Globus pallidus (tissue), 1 donor: ENCODE data around the gene TYK2.
"Not testable (repeated sequence)": the region's sequence is repeated elsewhere in the genome, so short reads cannot be mapped to it uniquely, and the experiment has no call there.

Experiments used
- DNase-seq: peaks from one replicate; pipeline ENCODE4 v3.0.0-alpha.2; 2015; ENCODE audit warnings: low spot score

Gene TYK2

DNA sequence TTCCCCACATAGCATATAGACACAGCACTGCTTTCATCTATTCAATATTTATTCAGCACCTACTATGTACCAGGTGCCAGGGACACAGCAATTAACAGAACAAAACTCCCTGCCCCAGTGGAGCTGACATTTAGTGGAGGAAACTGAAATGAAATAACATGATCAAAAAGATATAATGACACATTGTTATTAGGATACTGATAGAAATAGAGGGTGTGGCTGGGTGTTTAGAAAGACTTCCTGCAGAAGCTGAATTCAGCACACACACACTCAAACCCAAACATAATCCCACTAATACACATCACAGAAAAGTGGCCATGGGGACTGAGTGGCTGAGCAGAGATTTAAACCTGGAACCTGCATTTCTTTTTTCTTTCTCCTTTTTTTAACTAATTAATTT is 26.7 kb upstream of the TYK2 start:
- no peak for DNase-seq

DNA sequence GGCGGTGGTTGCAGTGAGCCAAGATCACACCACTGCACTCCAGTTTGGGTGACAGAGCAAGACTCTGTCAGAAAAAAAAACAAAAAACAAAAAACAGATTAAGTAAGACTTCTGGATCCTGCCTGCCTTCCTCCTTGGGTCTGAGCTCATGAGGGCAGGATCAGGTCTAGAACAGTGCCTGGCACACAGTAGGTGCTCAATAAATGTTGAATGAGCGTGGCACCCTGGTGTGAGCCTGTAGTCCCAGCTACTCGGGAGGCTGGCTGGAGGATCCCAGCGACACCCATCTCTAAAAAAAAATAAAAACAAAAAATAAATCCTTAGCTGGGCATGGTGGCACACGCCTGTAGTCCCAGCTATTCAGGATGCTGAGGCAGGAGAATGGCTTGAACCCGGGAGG is 25.8 kb upstream of the TYK2 start:
- DNase-seq: no peak

DNA sequence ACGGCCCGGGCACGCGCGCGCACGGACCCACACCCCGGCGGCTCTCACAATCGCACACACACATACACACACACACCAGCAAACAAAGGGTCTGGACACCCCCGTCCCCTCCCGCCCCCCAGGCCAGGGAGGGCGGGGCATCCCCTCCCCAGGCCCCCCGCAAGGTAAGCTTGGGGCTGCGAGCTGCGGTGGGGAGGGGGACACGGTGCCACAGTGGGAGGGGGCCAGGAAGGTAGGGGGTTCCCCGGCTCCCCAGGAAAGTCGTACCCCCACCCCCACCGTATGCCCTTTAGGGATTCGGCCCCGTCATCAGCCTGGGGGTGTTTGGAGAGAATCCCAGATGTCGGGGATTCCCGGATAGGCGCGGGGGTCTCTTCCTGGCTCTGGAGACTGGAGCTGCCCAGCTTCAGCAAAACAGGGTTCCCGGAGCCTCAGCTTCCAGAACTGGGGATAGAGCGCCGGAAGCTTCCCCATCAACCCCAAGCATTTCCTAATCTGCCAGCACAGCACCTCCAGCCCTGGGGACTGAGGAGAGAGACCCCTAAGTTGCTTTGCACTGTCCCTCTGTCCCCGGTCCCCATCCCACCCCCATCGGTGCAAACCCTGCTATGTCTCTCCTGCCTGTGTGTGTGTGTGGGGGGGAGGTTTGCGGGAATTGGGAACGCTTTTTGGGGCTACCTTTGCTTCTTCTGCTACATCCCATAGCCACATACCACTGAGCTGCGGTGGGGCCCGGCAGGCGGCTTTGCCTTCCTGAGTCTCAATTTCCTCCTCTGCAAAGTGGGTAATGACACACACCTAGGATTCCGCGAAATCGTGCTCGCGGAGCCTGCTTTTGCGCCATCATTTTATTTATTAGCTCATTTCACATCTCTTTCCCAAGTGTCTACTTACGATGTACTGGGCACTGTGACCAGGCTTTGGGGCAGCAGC is 24.8 kb upstream of the TYK2 start:
- DNase-seq: no peak

DNA sequence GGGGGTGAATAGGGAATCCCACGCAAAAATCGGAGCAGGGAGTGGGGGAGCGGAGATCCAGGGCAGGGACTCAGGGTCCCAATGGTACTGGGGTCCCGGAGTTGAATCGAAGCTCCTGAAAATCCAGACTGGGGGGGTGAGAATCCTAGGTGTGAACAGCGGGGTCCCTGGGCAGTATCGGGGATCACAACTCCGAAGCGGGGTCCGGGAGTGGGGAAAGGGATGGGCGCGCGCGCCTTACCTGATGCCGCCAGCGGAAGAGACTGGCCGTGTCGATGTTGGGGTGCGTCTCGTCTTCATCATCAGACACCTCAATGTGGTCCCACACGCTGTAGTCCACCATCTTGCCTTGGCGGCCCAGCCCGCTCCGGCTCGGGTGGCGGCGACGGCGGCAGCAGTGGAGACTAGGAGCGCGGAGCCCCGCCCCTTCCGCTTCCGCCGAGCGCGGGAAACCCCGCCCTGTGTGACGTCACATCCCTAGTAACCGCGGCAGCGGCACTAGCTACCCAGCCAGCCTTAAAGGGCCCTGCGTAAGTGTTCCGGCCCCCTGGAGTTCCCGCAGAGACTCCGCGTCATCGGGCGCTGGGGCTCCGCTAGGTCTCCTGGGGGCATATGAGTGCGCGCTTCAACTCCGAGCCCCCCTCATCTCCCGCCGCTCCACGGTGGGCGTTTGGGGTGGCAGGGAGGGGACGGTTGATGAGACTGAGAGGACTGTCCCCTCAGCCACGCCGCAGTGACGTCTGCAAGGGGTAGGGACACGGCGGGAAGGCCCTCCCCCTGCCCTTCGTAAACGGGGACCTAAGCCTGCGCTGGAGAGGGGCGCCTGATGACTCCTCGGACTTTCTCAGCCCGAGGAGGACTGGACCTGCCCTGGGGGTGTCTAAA is 23.0 kb upstream of the TYK2 start, which contains the start of gene CDC37:
Gene CDC37 (minus strand): TSS at position 406 of the 885 bp plus-strand sequence. CDS start 63 bp downstream, at position 343.
- DNase-seq: peak; percentile 93

DNA sequence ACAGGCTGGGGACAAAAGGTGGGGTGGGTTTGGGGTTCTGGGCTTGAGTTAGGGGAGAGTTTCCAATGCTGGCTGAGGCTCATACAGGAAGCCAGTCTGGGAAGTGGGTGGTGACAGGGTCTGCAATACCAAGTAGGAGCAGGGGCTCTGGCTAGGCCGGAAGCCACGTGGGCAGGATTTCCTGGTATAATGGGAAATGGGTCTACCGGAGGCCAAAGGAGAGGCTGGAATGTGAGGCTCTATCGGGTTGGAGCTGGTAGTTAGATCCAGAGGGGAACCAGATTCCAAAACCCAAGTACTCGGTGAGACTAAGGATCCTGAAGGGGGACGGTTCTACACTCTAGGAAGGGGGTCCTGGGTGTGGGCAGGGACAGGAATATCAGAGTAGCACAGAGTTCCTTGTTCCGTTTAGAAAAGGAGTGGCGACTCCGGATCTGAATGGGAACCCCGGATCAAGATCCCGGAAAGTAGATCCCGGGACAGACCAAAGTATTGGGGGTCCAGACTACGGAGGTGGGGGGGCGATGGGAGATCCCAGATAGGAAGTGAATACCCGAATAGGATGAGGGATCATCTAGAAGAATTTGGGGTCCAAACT is 22.2 kb upstream of the TYK2 start:
- no peak for DNase-seq

DNA sequence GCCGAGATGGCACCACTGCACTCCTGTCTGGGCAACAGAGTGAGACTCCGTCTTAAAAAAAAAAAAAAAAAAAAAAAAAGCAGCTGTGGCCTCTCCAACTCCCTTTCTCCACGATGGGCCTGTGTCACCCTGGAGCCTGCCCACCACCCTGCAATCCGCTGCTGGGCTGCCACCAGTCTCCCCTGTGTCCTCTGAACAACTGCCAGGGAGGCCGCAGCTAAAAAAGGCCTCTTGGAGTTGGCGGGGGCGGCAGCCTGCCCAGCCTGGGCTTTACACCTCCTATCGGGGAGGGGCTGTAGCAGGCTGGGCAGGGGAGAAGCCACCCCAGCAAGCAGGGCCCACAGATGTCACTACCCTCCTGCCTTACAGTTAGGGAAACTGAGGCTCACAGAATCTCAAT is 19.5 kb upstream of the TYK2 start:
- DNase-seq: no peak

DNA sequence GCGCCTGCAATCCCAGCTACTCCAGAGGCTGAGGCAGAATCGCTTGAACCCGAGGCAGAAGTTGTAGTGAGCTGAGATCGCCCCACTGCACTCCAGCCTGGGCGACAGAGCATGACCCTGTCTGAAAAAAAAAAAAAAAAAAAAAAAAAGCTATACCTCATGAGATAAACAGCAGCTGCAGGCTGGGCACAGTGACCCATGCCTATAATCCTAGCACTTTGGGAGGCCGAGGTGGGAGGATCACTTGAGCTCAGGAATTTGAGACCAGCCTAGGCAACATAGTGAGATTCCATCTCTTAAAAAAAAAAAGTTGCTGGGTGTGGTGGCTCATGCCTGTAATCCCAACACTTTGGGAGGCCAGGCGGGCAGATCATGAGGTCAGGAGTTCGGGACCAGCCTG is 19.0 kb upstream of the TYK2 start:
- DNase-seq: not testable (repeated sequence)

DNA sequence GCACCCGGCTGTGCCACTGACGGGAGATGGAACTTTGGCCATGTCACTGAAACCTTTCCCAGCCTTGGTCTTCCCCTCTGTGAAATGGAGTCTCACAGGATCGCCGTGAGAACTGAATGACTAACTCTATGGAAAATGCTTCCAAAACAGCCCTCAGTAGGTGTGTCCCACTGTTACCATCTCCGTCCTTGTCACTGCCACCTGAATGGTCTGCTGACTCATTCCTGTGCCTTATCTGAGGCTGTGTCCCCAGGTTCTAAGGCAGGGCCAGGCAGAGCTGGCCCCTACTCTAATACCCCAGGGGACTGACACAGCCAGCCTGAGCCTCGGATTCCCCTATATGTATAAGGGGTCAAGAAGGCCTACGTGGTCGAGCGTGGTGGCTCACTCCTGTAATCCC is 18.4 kb upstream of the TYK2 start:
- no peak for DNase-seq

DNA sequence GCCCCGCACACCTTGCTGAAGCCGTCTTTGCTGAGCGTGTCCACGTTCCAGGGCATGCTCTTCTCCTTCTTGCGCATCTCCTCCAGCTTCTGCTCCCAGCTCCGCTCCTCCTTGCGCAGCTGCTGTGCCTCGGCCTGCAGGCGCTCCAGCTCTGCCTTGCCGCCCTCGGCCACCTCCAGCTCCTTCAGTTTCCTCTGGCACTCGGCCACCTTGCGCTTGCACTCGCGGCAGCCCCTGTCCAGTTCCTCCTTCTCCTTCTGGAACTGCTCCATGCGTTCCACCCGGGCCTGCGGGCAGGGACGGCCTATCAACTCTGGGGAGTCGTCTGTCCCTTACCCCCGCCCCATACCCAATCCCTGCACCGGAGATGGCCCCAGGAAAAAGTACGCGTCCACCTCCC is 15.5 kb upstream of the TYK2 start:
- no peak for DNase-seq

DNA sequence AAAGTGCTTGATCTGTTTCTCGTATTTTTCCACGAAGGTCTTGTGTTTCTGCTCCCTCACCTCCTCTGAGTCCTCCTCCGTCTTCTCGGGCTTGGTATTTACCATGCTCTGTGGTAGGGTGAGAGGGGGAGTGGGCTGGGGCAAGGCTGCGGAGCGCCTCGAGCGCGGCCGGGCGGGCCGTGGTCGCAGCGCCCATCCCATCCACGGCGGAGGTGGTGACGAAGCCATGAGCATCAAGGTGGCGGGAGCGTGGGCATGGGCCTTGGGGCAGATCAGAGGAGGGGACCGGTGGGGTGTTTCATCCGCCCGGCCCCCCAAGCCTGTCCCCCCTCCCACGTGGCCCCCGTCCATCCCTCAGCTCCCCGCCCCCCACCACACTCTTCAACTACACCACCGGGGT is 15.1 kb upstream of the TYK2 start:
- no peak for DNase-seq

DNA sequence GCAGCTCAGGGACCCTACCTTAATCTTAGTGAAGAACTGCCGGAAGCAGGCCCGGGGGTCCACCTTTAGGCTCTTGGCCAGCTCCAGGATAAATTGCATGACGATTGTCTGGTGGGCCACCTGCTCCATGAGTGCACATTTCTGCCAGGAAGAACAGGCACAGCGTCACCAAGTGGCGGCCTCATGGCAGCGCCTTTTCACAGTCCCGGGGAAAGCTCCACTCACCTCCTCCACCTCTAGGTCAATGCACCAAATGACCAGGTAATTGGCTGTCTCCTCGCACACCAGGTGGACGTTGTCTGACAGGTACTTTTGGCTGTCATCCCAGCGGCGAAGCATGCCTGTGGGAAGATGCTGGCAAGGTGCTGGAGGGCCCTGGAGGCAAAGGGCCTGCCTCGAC is 14.6 kb upstream of the TYK2 start:
- no peak for DNase-seq

DNA sequence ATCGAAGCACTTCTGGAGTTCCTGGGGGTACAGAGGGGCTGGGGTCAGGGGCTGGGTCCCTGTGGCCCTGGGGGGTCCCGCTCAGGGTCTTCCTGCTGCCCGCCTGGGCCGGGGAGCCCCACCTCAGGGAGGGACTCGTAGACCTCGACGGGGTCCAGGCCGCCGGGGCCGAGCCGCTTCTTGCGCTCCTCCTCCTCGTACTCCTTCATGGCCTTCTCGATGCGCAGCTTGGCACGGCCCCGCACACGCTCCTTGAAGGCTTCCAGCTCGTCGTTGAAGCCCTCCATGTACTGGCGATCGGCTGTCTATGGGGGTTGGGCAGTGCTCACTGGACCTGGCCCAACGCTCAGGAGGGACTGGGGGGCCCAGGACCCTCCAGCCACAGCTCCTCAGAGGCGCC is 12.8 kb upstream of the TYK2 start:
- no peak for DNase-seq

DNA sequence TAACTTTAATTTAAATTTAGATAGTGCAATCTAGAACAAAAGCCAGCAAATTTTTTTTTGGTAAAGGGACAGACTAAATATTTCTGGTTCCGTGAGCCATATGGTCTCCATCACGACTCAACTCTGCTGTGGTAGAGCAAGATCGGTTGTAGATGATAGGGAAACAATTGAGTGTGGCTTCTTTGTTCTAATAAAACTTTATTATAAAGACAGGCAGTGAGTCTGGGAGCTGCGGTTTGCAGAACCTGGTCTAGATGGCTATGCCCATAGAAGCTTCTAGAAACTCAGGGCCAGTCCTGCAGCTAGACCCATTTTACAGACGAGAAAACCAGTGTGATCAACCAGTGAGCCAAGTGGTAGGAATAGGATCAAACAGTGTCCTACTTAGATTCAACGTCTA is 11.7 kb upstream of the TYK2 start:
- DNase-seq: no peak

DNA sequence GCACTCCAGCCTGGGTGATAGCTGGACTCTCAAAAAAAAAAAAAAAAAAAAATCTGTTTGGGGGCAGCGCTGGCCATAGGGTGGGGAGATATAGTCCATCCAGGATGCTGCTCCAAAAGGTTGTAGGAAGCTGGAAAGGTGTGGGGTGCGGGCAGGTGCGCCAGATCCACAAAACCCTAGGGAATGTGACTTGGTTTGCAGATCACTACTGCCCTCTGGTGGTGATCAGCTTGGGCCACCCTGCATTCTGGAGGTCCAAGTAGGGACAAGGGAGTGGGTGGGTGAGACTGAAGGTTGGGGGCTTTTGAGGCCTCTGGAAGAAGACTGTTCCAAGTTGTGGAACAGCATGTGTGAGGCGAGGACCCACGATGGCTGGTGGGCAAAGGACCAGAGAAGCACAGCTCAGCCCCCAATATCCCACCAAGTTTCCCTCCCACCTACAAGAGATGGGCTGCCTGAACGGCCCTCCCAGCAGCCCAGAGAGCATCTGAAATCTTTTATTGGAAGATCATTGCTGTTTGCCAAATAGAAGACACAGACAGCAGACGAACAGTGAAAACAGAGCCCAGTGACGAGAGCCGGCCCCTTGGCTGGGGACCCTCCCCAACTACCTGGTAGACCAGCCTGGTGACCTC is 10.4 kb upstream of the TYK2 start:
- peak; percentile 51 for DNase-seq

DNA sequence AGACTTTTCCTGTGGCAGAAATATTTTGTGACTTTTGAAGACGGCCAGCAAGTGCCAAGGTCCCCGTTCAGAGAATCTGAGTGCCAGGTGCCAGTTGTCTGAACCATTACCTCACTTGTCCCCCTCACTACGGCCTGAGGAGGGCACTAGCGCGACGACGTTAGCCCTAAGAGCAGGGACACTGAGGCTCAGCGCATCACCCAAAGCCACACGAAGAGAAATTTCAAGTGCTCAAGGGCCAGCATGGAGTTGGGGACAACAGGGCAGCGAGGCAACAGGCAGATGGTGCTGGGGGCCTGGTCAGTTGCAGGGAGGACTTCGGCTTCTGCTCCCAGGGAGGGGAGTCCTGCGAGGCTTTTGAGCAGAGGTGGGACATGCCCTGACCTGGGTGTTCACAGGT is 9.5 kb upstream of the TYK2 start:
- DNase-seq: no peak

DNA sequence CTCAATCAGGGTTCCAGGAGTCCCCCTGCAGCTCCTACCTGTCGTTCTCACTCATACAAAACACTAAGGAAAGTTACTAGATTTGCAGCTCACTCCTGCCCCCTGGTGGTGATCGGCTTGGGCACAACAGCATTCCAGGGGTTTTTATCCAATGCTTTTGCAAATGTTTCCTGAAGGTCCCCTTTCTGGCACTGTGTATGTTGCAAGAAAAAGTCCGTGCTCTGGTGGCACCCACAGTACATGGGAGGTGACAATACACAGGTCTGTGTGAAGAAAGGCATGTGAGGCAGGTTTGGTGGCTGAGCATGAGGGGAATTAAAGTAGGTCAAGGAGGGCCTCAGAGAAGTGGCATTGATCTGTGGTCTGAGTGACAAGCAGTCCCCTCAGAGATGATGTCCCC is 8.6 kb upstream of the TYK2 start:
- DNase-seq: peak; percentile 65

DNA sequence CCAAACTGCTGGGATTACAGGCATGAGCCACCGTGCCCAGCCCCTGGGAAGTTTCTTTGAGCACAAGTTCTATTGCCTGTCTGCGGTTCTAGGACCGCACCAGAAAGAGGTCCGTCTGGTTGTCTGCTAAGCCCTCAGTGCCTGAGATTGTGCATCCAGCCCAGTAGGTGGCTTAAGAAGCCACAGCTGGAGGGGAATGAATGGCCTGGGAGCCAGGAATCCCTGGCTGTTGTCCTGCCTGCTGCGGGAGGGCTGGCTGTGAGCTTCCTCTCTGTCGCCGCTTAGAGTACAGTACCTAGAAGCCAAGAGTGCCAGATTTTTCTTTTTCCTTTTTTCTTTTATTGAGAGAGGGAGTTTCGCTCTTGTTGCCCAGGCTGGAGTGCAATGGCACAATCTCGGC is 4.2 kb upstream of the TYK2 start:
- DNase-seq: no peak

DNA sequence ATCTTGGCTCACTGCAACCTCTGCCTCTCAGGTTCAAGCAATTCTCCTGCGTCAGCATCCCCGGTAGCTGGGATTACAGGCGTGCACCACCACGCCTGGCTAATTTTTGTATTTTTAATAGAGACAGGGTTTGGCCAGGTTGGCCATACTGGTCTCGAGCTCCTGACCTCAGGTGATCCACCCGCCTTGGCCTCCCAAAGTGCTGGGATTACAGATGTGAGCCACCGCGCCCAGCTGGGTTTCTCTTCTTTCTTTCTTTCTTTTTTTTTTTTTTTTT is 2.8 kb upstream of the TYK2 start:
- not testable (repeated sequence) for DNase-seq

DNA sequence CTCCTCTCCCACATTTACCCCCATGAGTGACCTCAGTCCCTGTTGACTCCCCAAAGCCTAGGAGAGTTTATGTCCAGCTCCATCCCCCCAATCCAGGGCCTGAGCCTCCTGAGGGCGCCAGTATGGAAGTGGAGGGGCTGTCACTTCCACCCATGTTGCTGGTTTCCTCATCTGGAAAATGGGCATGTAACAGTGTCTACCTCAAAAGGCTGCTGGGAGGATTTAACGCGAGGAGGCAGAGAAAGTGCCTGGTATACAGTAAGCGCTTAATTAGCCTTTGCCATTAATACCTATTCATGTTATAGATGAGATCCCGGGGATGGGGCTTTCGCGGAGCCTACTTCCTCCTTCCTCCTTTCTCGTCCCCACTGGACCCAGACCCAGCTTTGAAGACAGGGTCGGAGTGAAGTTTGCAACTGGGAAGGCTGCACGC is 476 bp downstream of the TYK2 start:
- no peak for DNase-seq

DNA sequence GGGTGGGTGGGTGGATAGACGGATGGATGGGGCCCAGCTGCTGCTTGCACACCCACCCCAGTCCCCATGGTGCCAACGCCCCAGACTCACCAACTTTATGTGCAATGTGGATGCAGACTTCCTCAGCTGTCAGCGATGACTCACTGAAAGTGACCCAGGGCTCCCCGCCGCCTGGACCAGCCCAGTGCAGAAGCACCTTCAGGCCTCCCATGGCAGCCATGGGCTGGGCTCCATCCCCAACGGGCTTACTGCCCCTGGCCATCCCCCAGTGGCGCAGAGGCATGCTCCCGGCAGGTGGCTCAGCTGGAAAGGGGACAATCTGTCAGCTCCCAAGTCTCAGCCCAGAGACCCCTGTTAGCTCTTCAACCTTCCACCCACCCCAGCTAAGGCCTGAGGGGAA is 2.2 kb downstream of the TYK2 start:
- no peak for DNase-seq

DNA sequence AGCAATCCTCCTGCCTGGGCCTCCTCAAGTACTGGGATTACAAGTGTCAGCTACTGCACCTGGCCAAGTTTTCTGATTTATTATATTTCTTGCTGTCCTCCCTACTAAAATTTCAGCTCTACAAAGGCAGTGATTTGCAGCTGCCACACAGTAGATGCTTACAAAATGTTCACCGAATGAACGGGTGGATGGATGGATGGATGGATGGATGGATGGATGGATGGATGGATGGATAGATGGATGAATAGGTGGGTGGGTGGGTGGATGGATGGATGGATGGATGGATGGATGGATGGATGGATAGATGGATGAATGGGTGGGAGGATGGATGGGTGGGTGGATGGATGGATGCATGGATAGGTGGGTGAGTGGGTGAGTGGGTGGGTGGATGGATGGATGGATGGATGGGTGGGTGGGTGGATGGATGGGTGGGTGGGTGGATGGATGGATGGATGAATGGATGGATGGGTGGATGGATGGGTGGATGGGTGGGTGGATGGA is 3.2 kb downstream of the TYK2 start:
- not testable (repeated sequence) for DNase-seq

DNA sequence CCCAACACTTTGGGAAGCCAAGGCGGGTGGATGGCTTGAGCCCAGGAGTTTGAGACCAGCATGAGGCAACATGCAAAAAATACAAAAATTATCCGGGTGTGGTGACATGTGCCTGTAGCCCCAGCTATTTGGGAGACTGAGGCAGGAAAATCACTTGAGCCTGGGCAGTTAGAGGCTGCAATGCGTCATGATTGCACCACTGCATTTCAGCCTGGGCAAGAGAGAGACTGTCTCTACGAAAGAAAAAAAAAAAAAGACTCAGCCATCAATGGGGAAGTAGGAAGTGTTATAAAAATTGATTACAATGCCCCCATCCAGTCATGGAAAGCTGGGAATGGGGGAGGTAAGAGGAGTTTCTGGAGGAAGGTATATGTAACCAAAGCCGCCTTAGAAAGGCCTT is 5.4 kb downstream of the TYK2 start:
- no peak for DNase-seq
